NCI-H1417 (cell line): ENCODE measurements around the gene LYST.
"Not testable (repeated sequence)": the region's sequence is repeated elsewhere in the genome, so short reads cannot be mapped to it uniquely, and the experiment has no call there.

Experiments used
- DNase-seq, 3 experiments: peaks; one replicate each; lab custom pipeline; 2025; lab: John Stamatoyannopoulos, UW

LYST gene

DNA sequence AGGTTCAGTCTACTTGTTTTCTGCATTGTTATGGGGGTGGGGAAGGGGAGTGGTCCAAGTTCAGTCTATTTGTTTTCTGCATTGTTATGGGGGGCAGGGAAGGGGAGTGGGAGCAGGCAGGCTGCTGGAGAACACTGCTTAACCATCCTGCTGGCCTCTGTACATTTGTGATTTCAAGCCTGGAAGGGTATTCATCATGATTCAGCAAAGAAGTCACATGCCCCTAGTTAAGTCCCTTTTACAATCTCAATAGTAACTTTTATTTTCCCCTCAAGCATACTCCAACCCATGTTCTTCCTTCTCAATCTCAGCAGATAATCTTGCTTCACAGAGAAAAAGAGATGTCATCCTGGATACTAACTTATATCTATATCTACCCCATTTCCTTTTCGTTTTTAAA is 7.9 kb downstream of the LYST start:
- DNase-seq: no peak

DNA sequence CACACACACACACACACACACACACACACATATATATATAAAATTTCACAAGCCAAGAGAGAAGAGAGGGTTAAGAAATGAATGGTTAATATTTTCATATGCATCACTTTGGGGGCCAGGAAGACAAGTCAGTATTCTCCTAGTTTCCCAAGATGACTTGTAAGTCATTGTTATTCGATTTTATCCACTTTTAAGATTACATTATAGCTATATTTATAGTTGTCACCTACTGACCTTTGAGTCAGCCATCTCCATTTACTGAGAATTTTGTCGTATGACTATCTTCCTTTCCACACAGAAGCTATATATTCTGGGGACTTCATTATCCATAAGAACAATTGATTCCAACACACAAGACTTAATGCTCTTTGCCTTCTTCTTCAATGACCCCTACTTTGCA is 8.9 kb downstream of the LYST start:
- DNase-seq: no peak

DNA sequence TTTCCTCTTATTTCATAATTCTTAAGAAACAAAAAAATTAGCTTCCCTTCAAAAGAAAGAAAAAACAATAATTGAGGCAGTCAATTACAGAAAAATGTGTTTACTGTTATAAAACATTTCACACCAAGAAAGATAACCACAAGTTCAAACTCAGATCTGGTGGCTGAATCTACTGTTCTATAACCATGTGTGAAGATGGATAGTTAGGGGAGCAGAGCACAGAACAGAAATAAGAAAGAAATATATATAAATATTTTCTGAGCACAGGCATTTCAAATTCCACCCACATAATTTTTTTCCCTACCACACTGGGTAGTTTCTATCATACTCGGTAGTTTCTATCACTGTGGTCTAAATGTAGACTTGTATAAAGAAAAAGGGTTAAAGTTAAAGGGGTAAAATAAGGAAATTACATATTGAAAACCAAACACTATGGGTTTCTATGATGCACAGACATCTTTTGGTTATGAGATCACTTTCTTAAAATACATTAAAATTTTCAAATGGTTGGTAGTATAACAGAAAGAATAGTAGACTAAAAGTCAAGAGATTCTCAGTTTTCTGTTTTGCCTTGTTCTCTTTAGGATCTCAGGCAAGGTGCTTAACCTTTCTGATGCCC is 10.8 kb downstream of the LYST start:
- no peak for DNase-seq

DNA sequence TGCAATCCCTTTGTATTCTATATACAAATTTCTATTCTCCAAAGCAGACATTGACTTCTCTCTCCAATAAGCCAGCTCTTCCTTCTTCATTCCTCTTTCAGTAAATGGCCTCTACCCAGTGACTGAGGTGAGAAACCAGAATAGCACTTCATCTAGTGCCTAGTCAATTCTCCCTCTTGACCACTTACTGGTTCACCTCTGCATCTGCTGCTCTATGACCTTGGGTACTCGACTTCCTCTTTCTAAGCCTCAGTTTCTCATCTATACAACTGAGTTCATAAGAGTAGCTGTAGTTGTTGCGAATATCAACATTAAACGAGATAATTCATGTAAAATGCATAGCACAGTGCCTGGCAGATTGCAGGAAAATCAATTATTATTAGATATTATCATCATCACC is 12.4 kb downstream of the LYST start:
- no peak for DNase-seq

DNA sequence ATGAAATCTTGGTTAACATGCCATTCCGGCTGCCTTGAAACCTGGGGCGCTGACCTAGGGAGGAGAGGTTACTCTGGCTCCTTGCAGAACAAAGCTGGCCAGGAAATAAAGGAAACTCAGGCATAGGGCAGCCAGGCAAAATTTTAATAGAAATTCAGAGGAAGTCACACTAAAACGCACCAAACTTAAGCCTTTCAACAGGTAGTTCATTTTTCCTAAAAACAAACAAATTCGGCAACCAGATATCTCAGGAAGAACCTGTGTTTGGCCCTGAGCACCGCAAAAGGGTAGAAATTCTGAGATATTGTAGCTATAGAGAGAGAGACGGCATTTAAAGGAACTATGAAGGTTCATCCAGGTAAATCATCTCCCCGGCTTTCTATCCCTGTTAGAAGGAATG is 13.1 kb downstream of the LYST start:
- no peak for DNase-seq

DNA sequence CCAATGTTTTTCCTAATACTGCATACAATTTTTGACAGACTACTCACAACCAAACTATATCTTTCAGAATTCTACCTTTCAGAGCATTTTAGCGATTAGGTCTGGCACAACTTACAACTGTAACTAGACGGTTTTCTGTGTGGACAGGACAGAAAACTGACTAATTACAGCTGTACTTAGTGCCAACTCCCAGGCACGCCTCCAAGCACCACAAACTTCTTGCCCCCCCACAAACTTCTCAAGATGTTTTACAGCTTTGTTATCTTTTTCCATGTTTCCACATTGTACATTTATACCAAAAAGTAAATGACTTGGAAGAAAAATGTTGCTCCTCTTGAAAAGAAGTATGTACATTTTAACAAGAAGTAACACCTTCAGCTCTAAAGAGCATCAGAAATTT is 13.8 kb downstream of the LYST start:
- no peak for DNase-seq

DNA sequence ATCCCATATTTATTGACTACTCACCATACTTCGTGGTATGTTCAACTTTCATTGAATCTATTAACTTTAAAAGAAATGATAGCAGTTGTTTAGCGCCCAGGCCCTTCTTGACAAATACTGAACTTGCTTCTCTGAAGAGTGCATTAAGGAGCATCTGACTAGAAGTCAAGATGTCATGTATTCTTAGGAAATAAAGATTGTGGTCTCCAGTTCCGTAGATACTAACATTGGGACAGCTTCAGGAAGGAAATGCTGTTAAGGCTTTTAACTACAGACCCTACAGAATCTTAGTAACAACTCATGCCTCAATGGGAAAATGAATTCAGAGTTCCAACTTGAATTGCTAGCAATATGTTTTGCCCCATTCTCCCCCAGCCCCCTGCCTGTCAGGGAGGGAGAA is 14.8 kb downstream of the LYST start:
- no peak for DNase-seq

DNA sequence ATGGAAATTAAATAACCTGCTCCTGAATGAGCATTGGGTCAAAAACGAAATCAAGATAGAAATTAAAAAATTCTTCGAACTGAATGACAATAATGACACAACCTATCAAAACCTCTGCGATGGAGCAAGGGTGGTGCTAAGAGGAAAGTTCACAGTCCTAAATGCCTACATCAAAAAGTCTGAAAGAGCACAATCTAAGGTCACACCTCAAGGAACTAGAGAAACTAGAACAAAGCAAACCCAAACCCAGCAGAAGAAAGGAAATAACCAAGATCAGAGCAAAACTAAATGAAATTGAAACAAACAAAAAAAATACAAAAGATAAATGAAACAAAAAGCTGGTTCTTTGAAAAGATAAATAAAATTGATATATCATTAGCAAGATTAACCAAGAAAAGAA is 18.5 kb downstream of the LYST start:
- DNase-seq: not testable (repeated sequence)

DNA sequence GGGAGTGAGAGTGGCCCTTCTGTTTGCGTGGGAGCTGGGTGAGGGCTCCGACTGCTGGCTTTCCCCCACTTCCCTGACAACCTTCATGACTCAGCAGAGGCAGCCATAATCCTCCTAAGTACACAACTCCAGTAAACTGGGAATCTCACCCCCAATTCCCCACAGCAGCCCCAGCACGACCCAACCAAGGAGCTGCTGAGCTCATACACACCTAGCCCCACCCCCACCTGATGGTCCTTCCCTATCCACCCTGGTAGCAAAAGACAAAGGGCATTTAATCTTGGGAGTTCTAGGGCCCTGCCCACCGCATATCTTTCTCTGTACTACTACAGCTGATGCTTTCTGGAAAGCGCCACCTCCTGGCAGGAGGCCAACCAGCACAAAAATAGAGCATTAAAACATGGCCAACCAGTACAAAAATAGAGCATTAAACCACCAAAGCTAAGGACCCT is 21.0 kb downstream of the LYST start:
- DNase-seq: not testable (repeated sequence)

DNA sequence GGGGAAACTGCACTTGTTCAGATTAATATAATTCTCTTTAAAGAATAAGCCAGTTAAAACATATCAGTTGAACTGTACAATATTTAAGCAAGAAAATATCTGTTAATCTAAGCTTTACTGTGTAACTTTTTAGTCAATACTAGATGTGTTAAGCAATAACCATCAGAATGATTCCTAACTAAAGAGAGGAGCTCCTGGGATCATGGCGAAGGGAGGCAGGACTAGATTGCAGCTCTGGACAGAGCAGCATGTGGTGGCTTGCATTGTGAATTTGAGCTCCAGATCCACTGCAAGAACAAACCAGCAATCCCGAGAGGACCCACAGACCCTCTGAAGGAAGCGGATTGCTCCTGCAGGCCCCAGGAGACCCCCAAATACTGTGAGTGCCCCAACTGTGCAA is 21.9 kb downstream of the LYST start:
- no peak for DNase-seq

DNA sequence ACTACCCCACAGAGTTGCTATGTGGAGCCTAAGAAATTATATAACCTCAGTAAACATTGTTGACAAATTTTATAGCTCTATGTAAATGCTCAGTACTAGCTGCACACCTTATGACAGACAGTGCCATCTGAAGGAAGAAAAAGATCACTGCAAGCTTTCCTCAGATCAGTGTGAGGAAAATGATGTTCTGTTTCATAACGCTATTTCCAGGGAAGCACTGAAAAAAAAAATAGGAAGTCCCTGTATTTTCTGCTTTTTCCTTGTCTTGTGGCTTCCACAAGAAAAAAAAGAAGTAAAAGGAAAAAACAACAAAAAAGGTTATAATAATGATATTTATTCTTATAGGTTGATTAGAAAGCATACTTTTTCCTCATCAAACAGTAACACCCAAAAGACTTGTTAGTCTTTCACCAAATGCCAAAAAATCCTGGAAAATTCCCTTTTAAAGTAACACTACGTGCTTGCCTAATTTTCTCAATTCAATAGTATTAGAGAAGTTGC is 23.2 kb downstream of the LYST start:
- peak in 2 of 3 experiments; percentile 13 to 61 for DNase-seq

DNA sequence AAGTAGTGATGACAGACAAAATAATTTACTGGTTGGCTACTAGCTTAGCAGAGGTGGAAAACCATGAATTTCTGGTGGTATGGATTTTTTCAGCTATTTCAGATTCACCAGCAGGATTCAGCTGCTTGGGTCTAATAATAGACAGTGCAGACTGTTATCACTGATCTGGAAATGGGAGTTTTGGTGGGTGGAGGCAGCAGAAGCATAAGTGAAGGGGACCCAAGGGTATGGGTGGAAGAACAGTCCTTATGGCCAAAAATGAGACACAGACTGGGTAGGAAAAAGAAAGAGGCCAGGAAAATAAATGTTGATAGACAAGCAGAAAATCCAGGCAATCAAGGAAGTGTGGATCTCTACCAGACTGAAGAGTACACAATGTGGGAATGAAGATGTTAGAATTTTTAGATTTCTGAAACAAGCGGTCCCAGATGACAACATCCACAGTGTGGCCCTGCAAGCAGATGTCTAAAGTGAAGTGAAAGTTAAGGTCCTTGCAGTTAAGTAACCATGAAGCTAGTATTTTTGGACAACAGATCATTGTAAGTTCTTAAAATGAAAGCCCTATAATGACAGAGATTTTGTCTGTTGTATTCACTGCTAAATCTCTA is 24.7 kb downstream of the LYST start:
- no peak for DNase-seq

DNA sequence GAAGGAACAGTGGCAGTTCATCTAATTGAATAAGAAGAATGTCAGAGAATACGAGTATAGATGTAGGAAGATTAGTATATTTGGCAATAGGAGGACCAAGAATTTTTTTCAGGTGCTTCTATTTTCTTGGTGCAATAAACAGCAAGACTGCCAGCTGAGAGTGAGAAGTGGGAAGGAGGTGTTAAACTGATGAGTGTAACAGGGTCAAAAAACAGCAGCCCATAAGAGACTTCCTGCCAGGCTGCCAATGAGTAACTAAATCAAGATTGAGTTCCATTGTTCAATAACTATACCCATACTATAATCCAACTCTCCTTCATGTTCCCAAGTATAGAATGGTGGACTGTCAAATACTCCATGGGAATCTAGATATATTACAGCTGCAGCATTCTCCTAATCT is 28.7 kb downstream of the LYST start:
- DNase-seq: no peak

DNA sequence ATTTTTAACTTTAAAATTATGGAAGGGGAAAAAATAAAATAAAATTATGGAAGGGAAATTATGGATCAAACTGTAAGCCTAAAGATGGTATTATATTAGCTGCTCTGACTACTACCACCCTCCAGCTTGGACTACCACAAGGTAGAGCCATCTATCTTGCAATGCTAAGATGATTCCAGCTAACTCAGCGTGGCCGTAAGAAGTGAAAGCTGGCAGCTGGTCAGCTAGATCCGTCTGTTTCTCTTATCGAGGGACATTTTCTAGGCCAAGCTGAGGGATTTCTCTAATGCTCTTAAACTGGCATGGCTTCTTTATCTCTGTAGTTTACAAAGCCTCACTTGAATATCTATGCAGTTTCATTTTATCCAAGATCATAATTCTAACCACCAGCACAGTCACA is 31.5 kb downstream of the LYST start:
- DNase-seq: peak in 1 of 3 experiments; percentile 6

DNA sequence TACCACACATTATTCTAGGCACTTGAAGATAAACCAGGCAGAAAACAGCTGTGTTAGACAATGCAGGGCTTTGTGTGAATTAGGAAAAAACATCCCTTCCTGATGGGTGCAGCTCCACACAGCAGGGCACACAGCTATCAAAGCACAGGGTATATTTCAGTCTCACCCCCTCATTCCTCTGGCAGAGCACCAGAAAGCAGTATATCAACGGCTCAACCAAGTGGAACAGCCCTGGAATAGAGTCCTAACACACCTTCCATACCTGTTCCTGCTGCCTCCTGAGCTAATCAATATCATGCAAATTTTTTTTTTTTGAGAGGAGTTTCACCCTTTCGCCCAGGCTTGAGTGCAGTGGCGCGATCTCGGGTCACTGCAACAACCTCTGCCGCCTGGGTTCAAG is 32.1 kb downstream of the LYST start:
- peak in 1 of 3 experiments; percentile 62 for DNase-seq

DNA sequence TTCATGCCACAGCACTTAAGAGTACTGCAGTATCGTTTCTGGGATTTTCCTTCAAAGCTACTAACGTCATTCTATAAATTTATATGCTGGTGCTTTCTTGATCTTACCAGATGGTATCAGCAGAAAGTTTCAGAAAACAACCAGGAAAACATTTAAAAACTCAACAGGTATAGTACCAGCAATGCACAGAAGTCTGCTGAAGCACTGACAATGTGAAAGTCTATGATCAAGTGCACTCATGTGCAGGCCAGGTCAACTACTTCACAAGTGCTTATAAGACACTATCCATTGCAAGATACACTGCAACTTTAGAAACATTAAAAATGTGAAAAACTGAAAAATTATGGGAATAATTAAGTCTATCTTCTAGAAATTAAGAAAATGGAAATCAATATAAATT is 34.7 kb downstream of the LYST start:
- DNase-seq: no peak

DNA sequence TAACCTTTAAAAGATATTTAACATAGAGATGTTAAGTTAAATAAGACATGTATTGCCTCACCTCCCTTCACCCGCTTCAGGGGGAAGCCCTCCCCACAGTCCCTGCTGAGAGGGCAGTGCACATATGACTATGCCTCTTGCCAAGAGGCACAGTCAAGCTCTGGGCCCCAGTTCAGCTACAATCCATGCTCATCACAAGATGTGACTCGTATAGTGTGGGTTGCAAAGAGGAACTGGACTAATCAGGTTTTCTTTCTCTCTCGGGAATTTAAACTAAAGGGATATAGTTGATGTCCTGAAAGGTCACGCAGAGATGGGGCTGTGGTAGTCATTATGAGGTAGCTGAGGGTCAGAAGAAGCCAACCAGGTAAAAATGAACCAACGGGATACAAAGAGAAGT is 35.6 kb downstream of the LYST start:
- no peak for DNase-seq

DNA sequence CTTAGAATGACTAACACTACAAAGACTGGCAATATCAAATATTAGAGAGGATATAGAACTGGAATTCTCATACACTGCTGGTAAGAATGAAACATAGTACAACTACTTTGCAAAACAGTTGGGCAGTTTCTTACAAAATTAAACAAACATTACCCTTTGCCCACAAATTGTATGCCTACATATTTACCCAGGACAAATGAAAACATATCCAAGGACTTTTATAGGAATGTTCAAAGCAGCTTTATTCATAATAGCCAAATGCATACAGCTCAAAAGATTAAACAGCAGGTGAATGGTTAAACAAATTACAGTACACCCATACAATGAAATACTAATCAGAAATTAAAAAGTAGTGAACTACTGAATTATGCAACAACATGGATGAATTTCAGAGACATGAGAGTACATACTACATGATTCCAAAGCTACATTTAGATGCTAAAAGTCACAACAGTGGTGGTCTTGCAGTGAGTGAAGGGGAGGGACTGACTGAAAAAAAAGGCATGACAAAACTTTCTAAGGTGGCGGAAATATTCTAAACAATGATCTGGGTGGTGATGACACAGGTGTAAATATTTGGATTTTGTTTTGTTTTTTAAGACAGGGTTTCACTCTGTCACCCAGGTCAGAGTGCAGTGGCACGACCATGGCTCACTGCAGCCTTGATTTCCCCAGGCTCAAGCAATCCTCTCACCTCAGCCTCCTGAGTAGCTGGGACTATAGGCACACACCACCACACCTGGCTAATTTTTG is 40.4 kb downstream of the LYST start:
- DNase-seq: no peak

DNA sequence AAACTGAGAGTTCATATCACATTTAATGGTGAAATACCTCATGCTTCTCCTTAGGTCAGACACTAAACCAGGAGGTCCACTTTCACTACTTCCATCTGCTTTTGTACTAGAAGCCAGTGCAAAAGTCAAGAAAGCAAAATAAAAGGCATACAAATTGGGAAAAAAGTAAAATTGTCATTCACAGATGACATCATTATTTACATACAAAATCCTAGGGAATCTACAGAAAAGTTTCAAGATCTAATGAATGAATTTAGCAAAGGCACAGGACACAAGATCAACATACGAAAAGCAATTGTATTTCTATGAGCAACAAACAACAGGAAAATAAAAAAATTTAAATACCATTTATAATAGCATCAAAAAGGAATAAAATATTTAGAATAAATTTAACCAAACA is 41.5 kb downstream of the LYST start:
- DNase-seq: no peak

DNA sequence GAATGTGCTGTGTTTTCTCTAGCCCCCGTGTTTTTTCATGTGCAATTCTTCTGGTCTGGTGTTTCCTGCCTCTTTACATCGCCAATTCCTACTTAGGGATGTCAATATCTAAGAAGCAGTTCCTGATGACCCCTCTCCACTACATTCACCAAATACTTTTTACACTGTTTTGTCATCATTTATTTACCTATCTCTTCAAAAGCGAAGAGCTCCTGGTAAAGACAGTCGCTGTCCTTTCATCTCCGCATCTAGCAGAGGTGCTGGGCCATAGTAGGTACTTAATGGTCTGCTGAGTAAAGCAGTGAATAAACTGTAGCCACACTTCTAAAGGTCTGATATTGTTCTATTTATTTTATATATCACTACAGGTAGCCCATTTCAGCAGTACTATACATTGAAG is 43.0 kb downstream of the LYST start:
- no peak for DNase-seq

DNA sequence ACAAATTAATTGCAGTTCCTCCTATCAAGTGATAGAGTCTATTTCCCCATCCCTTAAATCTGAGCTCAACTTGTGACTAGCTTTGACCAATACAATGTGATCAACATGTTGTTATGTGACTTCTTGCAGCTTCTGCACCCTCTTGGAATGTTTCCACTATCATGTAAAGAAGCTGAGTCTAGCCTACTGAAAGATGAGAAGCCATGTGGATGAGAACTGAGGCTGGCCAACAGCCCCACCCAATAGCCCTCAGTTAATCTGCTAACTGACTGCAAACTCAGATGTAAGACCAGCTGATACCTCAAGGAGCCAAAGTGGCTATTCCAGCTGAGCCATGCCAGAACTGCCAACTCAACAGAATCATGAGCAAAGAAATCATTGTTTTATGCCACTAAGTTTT is 44.0 kb downstream of the LYST start:
- no peak for DNase-seq

DNA sequence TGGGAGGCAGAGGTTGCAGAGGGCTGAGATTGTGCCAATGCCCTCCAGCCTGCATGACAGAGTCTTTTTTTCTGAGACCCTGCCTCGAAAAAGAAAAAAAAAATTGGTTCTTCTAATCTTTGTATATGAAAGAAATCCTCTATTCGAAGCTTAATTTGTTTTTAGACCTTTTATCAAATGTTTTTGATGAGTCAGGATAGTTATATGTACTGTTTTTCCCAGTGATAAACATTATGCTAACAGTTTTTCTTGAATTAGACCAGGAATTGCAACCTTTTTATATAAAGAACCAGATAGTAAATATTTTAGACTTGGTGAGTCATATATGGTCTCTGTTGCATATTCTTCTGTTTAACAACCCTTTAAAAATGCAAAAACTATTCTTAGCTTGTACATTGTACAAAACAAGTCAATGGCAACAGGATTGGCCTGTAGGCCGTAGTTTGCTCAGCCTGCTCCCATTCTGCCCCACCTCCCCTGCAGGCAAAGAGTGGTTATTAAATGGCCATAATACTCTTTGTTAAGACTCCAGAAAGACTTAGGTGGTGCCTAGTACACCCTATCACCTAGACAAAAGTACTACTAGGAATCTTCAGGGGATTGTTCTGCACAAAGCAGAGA is 45.2 kb downstream of the LYST start:
- DNase-seq: no peak

DNA sequence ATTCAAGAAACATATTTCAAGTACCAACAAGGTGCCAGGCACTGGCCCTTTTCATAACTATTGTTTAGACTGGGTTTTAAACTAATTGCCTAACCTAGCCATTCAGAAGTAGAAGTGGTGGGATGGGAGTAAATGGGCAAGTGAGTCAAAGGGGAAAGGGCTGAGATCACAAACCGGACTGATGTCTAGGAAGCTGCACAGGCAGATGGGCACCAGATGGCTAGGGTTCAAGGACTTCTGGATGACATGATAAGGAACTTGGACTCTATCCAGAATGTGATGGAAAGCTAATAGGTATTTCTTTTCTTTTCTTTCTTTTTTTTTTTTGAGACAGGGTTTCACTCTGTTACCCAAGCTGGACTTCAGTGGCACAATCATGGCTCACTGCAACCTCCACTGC is 46.6 kb downstream of the LYST start:
- no peak for DNase-seq
